COLO668 (cell line): Measurements from ENCODE around the gene COL9A3.

Experiments used
- DNase-seq: peaks from one replicate; lab custom pipeline; 2025; ENCODE audit not compliant: unreplicated experiment; lab: John Stamatoyannopoulos, UW

COL9A3 gene

DNA sequence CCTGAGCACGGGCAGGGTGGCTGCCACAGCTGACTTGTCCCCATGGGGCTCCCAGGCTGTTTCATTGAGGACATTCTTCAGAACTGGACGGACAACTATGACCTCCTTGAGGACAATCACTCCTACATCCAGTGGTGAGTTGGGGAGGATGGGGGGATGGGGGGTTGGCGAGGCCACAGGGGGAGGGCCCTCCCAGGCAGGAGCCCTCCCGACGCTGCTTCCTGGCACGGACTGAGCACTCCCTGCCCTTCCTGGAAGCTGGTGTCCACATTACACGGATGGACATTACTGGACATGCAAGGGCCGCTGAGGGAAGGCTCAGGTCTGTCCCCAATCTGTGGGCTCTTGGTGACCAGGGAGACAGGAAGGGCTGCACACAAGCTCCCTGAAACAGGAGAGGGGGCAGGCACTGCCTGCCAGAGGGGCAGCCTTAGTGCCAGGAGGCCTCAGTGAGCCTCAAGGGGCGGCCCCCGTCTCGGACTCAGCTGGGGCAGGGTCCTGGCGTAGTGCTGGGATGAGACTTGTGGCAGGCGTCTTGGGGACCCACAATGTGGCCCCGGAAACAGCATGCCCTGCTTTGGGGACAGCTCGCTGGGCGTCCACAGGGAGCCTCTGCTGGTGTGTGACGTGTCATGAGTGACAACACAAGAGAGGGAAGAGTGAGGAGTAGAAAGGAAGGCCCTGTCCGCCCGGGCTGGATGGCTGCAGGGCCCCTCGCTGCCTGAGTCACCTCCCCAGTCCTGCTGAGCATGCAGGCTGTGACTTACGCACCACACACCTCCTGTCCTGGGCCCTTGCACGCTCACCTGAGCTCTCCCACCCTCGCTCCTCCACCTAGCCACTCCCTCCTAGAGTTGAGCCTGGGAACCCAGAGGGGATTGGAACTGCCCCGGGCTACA lies 7.1 kb upstream of the COL9A3 start:
- DNase-seq, result no peak

DNA sequence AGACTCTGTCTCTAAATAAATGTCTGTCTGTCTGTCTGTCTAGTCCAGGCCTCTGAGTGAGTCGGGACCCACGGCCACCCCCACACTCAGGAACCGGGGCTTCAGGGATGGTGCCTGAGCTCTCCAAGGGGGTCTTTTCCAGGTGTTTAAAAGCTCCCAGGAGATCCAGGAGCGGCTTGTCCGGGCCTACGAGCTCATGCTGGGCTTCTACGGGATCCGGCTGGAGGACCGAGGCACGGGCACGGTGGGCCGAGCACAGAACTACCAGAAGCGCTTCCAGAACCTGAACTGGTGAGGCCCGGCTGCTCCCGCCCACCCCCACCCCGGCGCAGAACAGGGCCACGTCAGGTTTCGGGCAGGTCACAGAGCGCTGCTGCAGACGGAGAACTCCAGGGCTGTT lies 5.5 kb upstream of the COL9A3 start:
- no peak for DNase-seq

DNA sequence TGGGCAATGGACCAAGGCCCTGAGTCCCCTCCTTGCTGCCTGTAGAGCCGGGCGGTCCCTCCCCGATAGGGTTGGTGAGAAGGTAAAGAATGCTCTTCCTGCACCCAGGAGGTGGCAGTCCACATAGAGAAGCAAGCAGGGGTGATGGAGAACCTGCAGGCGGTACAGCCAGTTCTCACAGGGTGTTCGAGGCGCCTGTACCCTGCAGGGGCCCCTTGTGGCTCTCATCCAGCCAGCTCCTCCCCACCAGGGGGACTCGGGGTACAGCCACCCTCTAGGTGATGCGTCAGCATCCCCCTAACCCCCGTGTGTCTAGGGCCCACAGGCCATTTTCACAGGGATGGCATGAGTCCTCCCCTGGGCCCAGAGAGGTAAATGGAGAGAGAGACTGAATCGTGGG lies 5.1 kb upstream of the COL9A3 start:
- no peak for DNase-seq

DNA sequence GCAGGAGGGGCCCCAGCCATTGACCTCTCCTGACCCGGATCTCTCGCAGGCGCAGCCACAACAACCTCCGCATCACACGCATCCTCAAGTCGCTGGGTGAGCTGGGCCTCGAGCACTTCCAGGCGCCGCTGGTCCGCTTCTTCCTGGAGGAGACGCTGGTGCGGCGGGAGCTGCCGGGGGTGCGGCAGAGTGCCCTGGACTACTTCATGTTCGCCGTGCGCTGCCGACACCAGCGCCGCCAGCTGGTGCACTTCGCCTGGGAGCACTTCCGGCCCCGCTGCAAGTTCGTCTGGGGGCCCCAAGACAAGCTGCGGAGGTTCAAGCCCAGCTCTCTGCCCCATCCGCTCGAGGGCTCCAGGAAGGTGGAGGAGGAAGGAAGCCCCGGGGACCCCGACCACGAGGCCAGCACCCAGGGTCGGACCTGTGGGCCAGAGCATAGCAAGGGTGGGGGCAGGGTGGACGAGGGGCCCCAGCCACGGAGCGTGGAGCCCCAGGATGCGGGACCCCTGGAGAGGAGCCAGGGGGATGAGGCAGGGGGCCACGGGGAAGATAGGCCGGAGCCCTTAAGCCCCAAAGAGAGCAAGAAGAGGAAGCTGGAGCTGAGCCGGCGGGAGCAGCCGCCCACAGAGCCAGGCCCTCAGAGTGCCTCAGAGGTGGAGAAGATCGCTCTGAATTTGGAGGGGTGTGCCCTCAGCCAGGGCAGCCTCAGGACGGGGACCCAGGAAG lies 4.5 kb upstream of the COL9A3 start:
- no peak for DNase-seq

DNA sequence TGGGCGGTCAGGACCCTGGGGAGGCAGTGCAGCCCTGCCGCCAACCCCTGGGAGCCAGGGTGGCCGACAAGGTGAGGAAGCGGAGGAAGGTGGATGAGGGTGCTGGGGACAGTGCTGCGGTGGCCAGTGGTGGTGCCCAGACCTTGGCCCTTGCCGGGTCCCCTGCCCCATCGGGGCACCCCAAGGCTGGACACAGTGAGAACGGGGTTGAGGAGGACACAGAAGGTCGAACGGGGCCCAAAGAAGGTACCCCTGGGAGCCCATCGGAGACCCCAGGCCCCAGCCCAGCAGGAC lies 4.0 kb upstream of the COL9A3 start:
- no peak for DNase-seq

DNA sequence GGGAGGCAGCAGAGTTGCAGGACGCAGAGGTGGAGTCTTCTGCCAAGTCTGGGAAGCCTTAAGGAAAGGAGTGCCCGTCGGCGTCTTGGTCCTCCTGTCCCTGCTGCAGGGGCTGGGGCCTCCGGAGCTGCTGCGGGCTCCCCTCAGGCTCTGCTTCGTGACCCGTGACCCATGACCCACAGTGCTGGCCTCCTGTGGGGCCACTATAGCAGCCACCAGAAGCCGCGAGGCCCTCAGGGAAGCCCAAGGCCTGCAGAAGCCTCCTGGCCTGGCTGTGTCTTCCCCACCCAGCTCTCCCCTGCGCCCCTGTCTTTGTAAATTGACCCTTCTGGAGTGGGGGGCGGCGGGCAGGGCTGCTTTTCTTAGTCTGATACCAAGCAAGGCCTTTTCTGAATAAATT lies 3.3 kb upstream of the COL9A3 start:
- DNase-seq, result no peak

DNA sequence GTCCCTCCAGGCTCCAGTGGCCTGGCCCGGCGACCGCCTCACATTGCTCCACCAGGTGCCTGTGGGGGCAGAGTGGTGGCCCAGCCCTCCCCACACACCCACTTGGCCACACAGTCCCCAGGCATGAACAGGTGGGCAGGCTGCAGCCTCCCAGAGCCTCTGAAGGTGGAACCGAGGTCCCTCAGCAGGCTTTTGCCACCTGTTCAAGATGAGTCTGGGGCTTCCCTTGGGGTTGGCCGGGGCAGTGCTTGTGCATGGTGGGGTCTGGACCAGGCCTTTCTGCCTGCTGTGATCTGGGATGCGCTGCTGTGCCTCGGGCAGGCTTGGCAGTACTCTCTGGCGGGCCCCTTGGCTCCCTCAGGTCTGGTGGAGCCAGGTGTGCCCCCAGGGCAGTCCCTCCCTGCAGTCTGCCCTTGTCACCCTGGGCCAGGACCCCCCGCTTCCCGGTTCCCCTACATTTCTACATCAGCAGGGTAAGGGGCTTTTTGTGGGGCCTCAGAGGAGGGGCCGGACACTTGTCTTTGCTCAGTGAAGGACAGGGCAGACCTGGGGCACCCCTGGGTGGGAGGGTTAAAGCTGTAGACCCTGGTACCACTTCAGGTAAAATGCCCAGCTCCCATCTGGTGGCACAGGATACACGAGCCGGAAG lies 2.7 kb upstream of the COL9A3 start:
- no peak for DNase-seq

DNA sequence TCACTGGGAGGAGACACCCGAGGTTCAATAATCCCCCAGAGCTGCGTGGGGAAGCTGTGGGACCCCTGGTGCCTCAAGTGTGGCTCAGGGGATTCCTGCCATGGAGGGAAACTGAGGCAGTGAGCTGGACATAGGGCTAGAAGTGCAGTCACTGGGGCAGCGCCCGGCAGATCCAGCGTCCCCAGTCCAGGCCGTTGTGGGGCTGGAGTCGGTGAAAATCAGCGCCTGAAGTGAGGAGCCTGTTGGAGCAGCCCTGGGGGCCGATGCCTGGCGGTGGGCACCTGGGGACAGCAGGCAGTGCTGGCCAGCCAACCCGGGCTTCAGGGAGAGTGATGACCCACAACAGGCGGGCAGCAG lies 2.2 kb upstream of the COL9A3 start:
- no peak for DNase-seq

DNA sequence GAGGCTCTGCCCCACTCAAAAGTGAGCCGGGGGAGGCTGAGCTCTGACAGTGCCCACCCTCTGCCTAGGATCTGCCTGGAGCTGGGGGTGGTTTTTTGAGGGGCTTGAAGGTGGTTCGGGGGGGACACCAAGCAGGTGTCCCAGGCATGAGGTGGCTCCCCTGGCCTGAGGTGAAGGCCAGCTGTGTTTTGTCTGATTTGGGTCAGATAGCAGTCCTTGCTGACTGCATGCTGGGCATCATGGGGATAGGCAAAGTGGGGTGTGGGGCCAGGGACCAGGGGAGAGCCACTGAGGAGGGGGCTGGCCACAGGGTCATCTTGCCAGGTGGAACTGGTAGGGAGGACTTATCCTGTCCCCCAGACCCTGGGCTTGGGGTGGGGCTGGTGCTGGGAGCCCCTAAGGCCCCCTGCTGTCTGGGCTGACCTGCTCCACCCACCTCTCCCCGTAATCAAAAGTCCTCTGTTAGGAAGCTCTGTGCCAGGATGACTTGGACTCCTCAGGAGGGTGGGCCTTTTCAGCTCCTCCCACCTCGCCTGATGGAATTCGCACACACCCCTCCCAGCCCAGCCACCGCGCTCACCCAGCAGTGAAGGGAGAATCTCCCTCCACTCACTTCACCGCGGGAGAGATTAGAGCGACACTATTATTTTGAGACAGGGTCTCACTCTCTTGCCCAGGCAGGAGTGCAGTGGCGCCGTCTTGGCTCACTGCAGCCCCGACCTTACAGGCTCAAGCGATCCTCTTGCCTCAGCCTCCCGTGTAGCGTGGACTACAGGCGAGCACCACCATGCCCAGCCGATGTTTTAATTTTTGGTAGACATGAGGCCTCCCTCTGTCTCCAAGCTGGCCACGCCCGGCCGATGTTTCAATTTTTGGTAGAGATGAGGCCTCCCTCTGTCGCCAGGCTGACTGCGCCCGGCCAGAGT lies 1.5 kb upstream of the COL9A3 start:
- no peak for DNase-seq

DNA sequence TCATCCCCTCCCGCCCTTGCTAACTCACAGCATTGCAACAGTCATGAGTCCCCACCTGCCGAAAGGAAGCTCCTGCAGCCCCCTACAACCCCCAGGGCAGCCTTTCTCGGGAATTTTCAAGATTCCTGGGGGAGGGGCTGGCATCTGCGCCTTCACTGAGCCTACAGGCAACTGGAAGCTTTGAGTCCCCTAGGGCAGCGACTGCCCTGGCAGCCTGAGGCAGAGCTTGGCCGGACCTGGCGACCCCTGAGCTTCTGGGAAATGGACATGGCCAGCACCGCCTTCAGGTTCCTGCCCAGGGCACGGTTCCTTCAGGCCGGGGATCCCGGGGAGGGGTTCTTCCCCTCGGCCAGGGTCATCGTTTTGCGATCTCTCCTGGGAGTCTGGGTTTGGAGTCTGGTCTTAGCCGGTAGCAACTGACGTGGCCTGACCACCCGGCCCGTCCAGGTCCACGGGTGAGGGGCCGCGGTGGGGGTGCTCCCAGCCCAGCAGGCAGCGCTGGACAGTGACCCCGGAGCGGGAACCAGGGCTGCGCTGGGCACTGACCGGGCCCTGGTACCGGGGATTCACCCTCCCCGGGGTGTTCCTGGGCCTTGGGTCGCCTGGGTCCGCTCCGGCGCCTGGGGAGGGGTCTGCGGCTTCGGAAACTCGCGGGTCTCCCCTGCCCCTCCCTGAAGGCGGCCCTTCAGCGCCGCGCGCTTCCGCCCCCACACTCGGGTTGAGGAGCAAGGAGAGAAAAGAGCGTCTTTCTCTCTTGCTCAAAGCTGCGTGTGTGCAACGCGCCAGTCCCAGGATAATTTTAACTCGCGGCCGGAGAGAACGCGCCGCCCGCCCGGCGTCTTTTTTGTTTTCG lies 593 bp upstream of the COL9A3 start:
- no peak for DNase-seq

DNA sequence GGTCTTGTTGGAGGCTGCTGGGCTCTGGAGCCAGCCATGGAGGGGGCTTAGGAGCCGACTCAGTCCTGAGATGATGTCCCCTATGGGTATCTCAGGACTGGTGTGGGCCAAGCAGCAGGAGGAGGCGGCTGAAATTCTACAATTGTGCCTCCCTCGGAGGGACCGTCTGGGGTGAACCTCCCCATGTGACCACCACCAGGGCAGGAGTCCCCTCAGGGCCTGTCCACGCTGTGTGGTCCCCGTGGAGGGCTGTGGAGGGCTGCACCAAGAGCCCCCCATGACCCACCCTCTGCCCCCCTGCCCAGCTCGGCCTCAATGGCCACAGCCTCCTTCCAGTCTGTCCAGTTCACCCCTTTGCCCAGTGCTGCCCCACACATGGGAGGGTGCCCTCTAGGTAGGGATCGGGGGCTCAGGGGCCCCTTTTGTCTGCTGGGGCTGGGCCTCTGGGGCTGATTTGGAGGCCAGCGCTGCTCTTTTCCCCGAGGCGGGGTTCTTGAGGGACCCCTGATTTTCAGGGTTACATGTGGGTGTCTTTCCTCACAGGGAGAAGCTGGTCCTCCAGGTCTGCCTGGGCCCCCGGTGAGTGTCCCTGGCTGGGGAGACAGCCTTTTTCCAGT lies 1.2 kb downstream of the COL9A3 start:
- no peak for DNase-seq

DNA sequence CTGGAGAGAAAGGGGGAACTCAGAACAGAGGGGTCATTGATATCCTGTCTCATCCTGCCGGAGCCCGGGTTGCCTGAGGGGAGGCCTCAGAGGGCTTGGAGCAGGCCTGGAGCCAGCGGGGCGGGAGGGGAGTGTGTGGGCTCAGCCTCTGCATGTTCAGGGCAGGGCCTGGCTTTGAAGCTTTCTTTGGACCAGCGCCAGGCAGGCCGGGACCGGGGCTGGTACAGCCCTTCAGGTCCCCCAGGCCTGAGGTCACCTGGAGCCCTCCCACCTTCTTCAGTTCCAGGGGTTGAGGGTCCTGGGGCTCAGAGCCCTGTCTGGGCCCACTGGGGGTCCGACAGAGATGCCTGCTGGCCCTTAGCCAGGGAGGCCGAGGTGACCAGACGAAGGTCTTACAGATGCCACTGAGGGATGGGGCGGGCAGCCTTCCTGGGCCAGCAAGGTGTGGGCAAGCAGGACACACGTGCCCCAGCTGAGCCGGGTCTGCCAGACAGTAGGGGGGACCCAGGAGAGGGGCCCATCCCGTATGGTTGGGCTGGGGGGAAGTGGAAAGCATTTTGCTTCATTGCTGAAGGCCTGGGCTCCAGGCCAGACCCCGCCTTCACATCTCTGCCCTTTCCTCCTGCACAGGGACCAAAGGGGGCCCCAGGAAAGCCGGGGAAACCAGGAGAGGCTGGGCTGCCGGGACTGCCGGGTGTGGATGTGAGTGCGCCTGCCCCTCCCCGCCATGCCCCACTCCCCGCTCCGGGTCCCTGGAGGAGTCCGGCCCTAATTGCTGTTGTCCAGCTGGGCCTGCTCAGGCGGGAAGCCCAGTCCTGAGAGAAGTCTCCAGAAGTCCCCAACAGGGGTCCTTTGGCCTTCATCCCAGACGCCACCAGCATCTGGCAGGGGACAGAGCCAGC lies 2.0 kb downstream of the COL9A3 start:
- peak; percentile 23 for DNase-seq

DNA sequence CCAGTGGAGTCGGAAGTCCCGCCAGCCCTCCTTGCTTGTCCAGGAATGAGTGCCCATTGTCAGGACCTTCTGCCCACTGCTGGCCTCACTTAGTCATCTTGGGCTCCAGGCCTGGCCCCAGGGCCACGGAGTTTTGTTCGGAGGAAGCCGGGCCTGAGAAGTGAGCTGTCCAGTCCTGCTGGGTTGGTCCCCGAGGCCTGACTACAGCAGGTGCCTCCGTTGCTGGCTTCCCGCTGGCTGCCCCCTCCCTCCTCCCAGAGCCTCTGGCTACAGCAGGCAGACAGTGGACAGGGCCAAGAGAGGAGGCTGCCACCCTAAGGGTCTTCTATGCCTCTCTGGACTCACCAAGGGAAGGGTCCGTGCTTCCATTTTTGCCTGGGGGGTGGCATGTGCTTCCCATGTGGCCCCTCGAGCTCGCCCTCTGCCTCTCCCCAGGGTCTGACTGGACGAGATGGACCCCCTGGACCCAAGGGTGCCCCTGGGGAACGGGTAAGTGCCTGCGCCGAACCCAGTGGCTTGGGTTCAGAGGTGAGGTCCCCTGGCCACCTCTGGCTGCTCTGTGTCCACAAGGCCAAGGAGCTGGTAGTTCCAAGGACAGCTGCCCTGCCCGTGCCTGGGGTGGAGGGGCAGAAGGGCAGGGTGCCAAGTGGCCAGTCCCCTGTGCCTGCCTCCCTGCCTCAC lies 2.8 kb downstream of the COL9A3 start:
- no peak for DNase-seq

DNA sequence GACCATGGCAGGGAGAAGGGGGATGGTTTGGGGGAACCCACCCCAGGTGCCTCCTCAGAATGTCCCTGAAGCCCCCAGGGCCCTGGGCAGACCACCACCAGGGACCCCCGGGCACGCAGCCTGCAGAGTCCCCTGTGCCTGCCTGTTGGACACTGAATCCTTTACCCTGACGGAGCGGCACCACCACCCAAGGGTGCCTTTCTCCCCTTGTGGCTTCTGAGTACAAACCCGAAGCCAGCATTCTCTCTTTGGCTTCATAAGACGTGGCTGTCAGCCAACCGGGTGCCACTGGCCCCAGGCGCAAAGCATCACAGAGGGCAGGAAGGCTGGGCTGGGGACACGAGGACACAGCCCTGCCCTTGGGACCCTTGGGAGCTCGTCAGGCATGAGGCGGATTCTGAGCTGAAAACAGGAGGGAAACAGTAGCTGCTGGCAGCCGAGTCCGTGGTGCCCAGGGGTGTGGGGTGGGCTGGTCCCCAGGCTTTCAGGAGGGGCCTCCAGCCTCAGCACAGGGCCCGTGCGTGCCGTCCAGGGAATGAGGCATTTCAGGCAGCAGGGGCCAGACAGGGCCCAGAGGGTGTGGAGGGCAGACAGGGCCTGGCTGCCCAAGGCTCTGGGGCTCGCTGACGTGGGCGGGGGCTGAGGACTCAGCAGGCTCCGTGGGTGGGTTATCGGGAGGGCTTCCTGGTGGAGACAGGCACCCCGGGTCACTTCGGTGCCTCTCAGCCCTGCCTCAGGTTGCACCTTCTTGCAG lies 3.5 kb downstream of the COL9A3 start:
- no peak for DNase-seq

DNA sequence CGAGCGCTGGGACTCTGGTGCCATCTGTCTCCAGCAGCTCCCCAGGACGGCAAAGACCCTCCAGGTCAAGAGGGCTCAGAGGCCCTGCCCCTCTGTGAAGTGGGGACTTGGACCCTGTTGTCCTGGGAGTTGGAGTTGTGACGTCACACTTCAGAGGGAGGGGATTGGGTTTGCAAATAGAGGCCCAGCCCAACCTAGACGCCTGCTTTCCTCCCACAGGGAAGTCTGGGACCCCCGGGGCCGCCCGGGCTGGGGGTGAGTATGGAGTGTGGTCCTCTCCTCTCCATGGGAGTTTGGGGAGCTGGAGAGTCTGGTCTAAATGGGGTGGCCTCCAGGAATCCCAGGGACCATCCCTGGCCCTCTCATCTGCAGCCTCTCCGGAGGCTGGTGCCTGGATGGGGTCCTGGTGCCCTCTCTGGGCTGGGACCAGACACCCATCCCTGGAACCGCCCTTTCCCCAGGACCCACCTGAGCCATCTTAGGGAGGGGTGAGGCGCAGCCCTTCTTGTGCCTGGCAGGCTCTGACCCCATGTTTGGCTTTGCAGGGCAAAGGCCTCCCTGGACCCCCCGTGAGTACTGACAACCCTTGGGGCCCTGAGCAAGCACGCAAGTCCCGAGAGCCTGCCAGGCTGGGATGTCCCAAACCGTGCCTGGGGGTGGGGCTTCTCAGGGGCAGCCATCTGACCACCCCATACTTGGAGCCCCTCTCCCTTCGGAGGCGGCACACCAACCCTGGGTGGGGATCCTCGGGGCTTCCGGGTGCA lies 4.3 kb downstream of the COL9A3 start:
- no peak for DNase-seq

DNA sequence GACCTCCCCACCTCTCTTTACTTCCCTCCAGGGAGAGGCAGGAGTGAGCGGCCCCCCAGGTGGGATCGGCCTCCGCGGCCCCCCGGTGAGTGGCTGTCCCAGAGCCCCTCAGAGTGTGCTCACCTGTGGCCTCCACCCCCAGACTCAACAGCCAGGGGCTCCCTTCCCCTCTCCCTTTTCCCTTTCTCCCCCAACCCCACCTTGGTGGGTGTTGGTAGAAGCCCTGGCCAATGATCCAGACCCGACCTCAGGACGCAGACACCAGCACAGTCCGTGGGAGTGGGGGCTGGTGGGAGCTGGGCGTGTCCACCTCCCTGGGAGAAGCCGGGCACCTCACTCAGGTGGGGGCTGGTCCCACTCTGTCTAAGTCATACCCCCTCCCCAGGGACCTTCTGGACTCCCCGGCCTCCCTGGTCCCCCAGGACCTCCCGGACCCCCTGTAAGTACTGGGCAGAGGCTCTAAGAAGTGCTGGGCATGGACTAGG lies 4.9 kb downstream of the COL9A3 start:
- DNase-seq, result no peak
